K562 (cell line): ENCODE measurements around the gene NKX6-2. TPM values are rescaled to one million over a fixed set of nuclear protein-coding genes. Genes with fewer than 3 reads are reported as not detected.

Experiments
- ATAC-seq: fragments of 200-7000 bp; cut with Tn5 transposase; 3 replicates; pipeline ENCODE4 v1.9.1; 2020; ENCODE audit warnings: moderate library complexity
- BruUV-seq: library from RNA; stranded (reverse); fragments of 400-500 nt; replicated peaks from 2 replicates; lab custom pipeline; 2021; lab: Mats Ljungman, UMichigan
- CTCF ChIA-PET: fragments of 300-600 bp; formaldehyde crosslinking; extraction: SDS; loops from one replicate; lab custom pipeline; 2021; ENCODE audit warnings: low intra/inter-chr PET ratio; lab: Yijun Ruan, JAX
- POLR2A ChIA-PET: fragments of 300-600, 350-650 bp; sonication (Branson Sonifier 250); formaldehyde crosslinking; extraction: SDS; loops from one replicate; lab custom pipeline; 2021; ENCODE audit warnings: antibody characterized with exemption, inconsistent platforms; lab: Yijun Ruan, JAX
- DNase-seq, 4 experiments: peaks; one replicate each; pipeline versions ENCODE4 v3.0.0 to v3.0.0-alpha.2; 2011 to 2018; ENCODE audit warnings: low spot score in 3 of 4, mixed read lengths in 3 of 4; ENCODE audit errors: extremely low read depth in 1 of 4
- FAIRE-seq: peaks from 2 replicates; lab custom pipeline; 2011; peaks lifted over from hg19 to GRCh38; lab: Jason Lieb, UNC
- H2AFZ ChIP-seq: 2 replicates; pipeline ENCODE4 v1.6.0; 2011; ENCODE audit warnings: low read depth, low read length, control low read depth, inconsistent platforms
- H3K27ac ChIP-seq: fragments of 200-600 bp; 3 replicates; pipeline ENCODE4 v1.8.0; 2011; ENCODE audit warnings: low read depth, mild to moderate bottlenecking, control low read depth, inconsistent platforms, low read length, moderate library complexity, mixed read lengths; ENCODE audit errors: extremely low read depth
- H3K27me3 ChIP-seq, 2 experiments: fragments of 300-600 bp in 1 of 2; 2 replicates in 1 of 2; 3 replicates in 1 of 2; pipeline versions ENCODE4 v1.6.0 to v1.8.0; 2011; ENCODE audit warnings: inconsistent platforms in 2 of 2, low read length in 2 of 2, mild to moderate bottlenecking in 1 of 2, mixed read lengths in 1 of 2, moderate library complexity in 1 of 2; ENCODE audit not compliant: control insufficient read depth in 2 of 2, insufficient read depth in 2 of 2
- H3K36me3 ChIP-seq: fragments of 300-600 bp; 3 replicates; pipeline ENCODE4 v1.8.0; 2011; ENCODE audit warnings: mild to moderate bottlenecking, low read length, inconsistent platforms; ENCODE audit not compliant: control insufficient read depth, insufficient read depth
- H3K4me1 ChIP-seq, 2 experiments: fragments of 200-600 bp in 1 of 2; replicated peaks in 1 of 2; 2 replicates in 1 of 2; 3 replicates in 1 of 2; pipeline versions ENCODE4 v1.5.1 to v1.8.0; 2011; ENCODE audit warnings: inconsistent platforms in 2 of 2, low read length in 2 of 2, mild to moderate bottlenecking in 1 of 2, mixed read lengths in 1 of 2, moderate library complexity in 1 of 2; ENCODE audit not compliant: control insufficient read depth in 2 of 2, insufficient read depth in 2 of 2
- H3K4me2 ChIP-seq: 2 replicates; pipeline ENCODE4 v1.6.1; 2011; ENCODE audit warnings: low read length, control low read depth, inconsistent platforms, mixed read lengths; ENCODE audit not compliant: insufficient read depth
- H3K4me3 ChIP-seq: fragments of 200-600 bp; sonication (generic), shearing (Covaris generic); 2 replicates; pipeline ENCODE4 v1.5.1; 2016; ENCODE audit warnings: control low read depth, inconsistent platforms
- H3K79me2 ChIP-seq: fragments of 200-600 bp; 3 replicates; pipeline ENCODE4 v1.8.0; 2011; ENCODE audit warnings: low read length, inconsistent platforms; ENCODE audit not compliant: control insufficient read depth, insufficient read depth
- H3K9ac ChIP-seq, 2 experiments: 2 replicates each; pipeline versions ENCODE4 v1.6.0 to v1.6.1; 2011; ENCODE audit warnings: low read depth in 2 of 2, low read length in 2 of 2, control low read depth in 1 of 2, inconsistent platforms in 1 of 2, mild to moderate bottlenecking in 1 of 2, mixed read lengths in 1 of 2; ENCODE audit not compliant: insufficient read depth in 1 of 2
- H3K9me1 ChIP-seq: one replicate; pipeline ENCODE4 v1.6.0; 2011; ENCODE audit warnings: inconsistent platforms, mild to moderate bottlenecking, low read length, moderate library complexity; ENCODE audit not compliant: control insufficient read depth, insufficient read depth
- H3K9me3 ChIP-seq: replicated peaks from 2 replicates; pipeline ENCODE4 v1.5.1; 2011; ENCODE audit warnings: low read depth, low read length, inconsistent platforms; ENCODE audit not compliant: control insufficient read depth, insufficient read depth
- H4K20me1 ChIP-seq: replicated peaks from 2 replicates; pipeline ENCODE4 v1.6.1; 2011; ENCODE audit warnings: low read length, inconsistent platforms, mixed read lengths; ENCODE audit not compliant: control insufficient read depth, insufficient read depth
- E2F4 ChIP-seq: sonication (generic); formaldehyde crosslinking; IDR thresholded peaks from 2 replicates; pipeline ENCODE4 v1.8.0; 2022; ENCODE audit warnings: mild to moderate bottlenecking, low read depth, missing genetic modification reagents
- KLF1 ChIP-seq: fragments of 450-650 bp; IDR thresholded peaks from 2 replicates; pipeline ENCODE4 v1.6.1; 2016; ENCODE audit warnings: missing genetic modification characterization, missing compliant biosample characterization
- WGBS: fragments of 100-300 bp; shearing (Covaris generic); methylation state at CpG from one replicate; pipeline ENCODE4 v1.1.6; 2016; ENCODE audit warnings: low coverage, mixed read lengths; ENCODE audit not compliant: insufficient coverage; ENCODE audit errors: missing lambda C conversion rate; 5-methylcytosine and 5-hydroxymethylcytosine counted together
- in situ Hi-C: fragments of 300-500 bp; cut with MboI; formaldehyde crosslinking; loops from 4 replicates; pipeline ENCODE4 v1.15.0; 2018; ENCODE audit warnings: inconsistent platforms, mixed read lengths
- intact Hi-C: fragments of 100-400 bp; cut with micrococcal nuclease; formaldehyde crosslinking; loops from 2 replicates; pipeline ENCODE4 v1.14.2; 2022
- polyA plus RNA-seq, 8 experiments: library from polyadenylated mRNA; depleted of rRNA in 4 of 8; stranded (reverse) in 5 of 8; unstranded in 3 of 8; fragments of >200 nt; fragmentation: Nextera tagmentation in 2 of 8; fragmentation: Illumina TruSeq in 1 of 8; extraction: Ambion mirVana in 2 of 8; extraction: Trizol in 1 of 8; gene quantifications; 2 replicates each; pipeline versions ENCODE4 v1.2.1 to v1.2.3, GENCODE V29; 2011 to 2014; ENCODE audit warnings: inconsistent platforms in 1 of 8, missing spikeins in 1 of 8
- total RNA-seq, 7 experiments: library from RNA; depleted of rRNA in 6 of 7; stranded (reverse); fragments of >200 nt in 6 of 7; fragmentation: Illumina TruSeq in 2 of 7; extraction: Trizol in 2 of 7; gene quantifications; 2 replicates each; pipeline versions ENCODE4 v1.2.1 to v1.2.3, GENCODE V29; 2011 to 2021; ENCODE audit warnings: low replicate concordance in 1 of 7

NKX6-2 gene
- total and polyA plus RNA-seq, 9 of the 15 experiments (the other 6 are each of a cell fraction or from before 2014, with no cell fraction given), result 1.0 to 1.6 TPM; not detected in 7

- BruUV-seq, result no TSS peak
- no peaks in the 10 kb centered on the region for H3K27me3 ChIP-seq
- intact Hi-C loops, result no loop called here
Observed at GRCh38 chr10:132786884-132787494, 1.0 kb upstream of the NKX6-2 start.

GRCh38 chr10:132786476-132786883, 533 bp upstream of the NKX6-2 start:
- H3K79me2 ChIP-seq, result no peaks in the 10 kb centered on the region
- H3K36me3 ChIP-seq, result no peaks in the 10 kb centered on the region
- no peak overlapping the region for H2AFZ ChIP-seq
- ChIA-PET CTCF (no interaction called here), POLR2A (no interaction called here)
- H3K4me2 ChIP-seq, result no peak overlapping the region
- no peaks in the 10 kb centered on the region for H4K20me1 ChIP-seq
- no peaks in the 10 kb centered on the region for H3K9me3 ChIP-seq
- no peak overlapping the region for H3K9ac ChIP-seq
- DNase-seq (no peak), ATAC-seq (no peak), FAIRE-seq (no peak)
- TF ChIP-seq KLF1 (tag), result no peak
- 80% methylated on average over 5 of the region's 58 CpGs for WGBS
- no peaks in the 10 kb centered on the region for H3K27me3 ChIP-seq
- in situ Hi-C loops, result no loop called here
- no peak overlapping the region for H3K27ac ChIP-seq
- H3K9me1 ChIP-seq, result no peaks in the 10 kb centered on the region
- H3K4me1 ChIP-seq, result no peaks in the 10 kb centered on the region; a peak in 1 of 5 replicates
- no TSS peak for BruUV-seq
- intact Hi-C loops, result no loop called here
- H3K4me3 ChIP-seq, result no peak overlapping the region

More at GRCh38 chr10:132786884-132787494, 1.0 kb upstream of the NKX6-2 start:
- H4K20me1 ChIP-seq, result no peaks in the 10 kb centered on the region
- H3K9ac ChIP-seq, result no peak overlapping the region
- H3K79me2 ChIP-seq, result no peaks in the 10 kb centered on the region
- H3K27ac ChIP-seq, result no peak overlapping the region
- H3K4me1 ChIP-seq, result no peaks in the 10 kb centered on the region; a peak in 1 of 5 replicates
- POLR2A ChIA-PET, result no interaction called here
- no peaks in the 10 kb centered on the region for H3K36me3 ChIP-seq
- H3K4me3 ChIP-seq, result no peak overlapping the region
- ATAC-seq (no peak), DNase-seq (no peak), FAIRE-seq (no peak)
- WGBS, result 82% methylated on average over 10 of the region's 80 CpGs
- in situ Hi-C loops, result no loop called here
- no peak overlapping the region for H2AFZ ChIP-seq
- no peak overlapping the region for H3K4me2 ChIP-seq
- TF ChIP-seq E2F4 (CRISPR knock-in tag), result no peak
- CTCF ChIA-PET, result no interaction called here
- no peaks in the 10 kb centered on the region for H3K9me3 ChIP-seq
- no peaks in the 10 kb centered on the region for H3K9me1 ChIP-seq
